GM21423 (cell line): ENCODE measurements around the gene RACGAP1.

Source experiments
- ATAC-seq: cut with Tn5 transposase; IDR thresholded peaks from one replicate; pipeline ENCODE4 v1.9.1; 2021; ENCODE audit warnings: mild to moderate bottlenecking, moderate library complexity; ENCODE audit not compliant: unreplicated experiment

Gene RACGAP1

DNA sequence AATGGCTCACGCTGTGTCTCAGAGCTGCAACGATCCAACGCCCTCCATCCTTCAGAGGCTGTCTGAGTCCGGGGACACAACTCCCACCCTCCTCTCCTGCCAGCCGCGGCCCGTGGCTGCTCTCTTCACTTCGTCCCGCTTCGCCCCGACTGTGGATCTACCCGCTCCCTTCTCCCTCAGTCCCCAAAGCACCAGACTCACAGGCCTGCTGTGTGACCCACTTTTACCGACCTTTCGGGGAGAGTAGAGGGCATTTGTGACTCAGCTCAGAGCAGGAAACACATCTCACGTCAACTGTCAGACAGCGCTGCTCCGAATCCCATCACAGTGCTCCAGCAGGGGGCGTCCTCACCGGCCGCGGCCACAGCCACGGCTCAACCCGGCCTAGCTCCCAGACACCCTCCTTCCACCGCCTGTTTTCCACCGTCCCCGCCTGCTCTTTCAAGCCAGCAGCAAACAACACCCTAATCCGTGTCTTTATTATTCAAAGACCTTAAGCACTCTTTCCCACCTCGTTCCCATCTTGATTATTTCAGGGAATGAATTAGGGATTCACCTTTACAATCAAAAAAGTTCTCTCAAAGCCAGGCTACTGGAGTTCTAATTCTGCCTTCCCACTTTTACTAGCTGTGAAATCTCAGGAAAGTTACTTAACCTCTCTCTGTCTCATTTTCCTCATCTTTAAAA lies 79.8 kb downstream of the RACGAP1 start:
- ATAC-seq, result peak; percentile 85

DNA sequence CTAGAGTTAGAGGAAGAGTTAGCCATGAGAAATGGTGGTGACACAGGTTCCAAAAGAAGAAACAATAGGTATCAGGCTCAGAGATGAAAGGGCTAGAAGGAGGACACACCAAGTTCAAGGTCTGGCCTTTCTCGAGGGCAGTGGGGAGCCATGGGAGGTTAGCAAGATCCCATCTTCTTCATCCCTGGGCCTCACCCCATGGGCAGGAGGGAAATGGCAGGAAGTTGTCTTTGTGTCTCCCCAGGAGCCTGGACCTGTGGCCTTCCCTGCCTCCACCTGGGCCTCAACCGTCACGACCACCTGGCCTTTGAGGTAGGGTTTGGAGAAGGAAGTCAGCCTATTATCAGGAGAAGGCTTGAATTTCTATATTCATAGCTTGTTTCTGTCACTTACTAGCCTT lies 80.6 kb downstream of the RACGAP1 start:
- no peak for ATAC-seq

DNA sequence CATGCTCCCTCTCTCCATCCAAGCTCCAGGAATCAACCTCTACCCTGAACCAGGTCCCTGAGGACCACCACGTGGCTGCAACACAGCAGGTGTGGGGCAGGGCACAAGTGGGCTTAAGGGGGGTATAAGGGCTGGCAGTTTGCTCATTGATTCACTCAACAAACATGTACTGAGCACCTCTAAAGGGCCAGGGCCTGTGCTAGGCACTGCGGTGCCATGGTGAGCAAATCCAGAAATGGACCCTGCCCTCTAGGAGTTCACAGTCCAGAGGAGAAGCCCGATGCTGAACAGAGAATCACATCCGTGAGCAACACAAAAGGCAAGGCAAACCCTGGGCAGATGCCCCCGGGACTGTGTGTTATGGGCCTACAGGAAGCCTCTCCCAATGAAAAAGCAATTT lies 81.2 kb downstream of the RACGAP1 start:
- no peak for ATAC-seq

DNA sequence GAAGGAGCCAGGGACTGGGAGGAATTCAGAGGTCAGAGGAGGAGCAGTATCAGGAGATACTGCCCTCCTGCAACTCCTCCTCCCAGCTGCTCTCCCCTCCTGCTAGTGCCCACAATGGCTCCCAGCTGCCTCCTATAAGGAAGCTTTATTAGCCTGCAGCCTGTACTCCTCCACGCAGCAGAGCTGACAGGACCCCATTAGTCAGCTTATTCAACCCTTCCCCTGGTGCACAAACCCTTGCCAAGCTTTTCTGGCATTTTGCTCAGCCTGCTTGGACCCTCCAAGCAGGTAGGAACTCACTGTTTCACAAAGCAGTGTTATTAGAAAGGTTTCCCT lies 81.7 kb downstream of the RACGAP1 start:
- ATAC-seq, result no peak

DNA sequence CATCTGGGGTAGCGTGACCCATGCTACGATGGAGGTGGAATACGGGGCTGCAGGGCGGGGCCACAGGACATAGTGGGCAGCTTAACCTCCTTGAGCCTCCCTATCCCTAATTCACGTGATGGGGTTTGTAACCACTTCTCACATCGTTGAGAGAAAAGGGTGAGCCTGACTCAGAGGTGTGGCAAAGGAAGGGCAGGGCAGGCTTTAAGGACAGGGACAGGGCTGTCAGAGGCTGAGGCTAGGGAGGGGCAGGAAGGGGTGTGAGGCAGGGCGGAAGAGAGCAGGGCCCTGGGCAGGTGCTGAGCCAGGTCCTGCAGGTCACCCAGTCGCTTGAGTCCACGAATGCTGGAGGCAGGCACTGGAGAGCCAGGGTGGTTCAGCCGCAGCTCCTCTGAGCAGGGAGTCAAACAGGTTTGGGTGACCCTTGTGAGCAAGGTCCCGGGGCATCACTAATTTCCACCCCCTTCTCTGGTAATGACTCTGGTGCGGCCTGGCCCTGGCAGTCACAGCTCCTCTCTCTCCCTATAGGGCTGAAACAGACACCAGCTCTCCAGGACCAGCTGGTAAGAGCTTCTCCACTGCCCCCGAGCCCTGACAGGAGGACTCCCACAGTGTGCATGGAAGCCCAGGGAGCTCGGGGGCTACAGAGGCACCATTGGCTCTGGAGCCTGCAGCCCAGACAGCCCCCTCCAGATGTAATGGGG lies 82.2 kb downstream of the RACGAP1 start:
- no peak for ATAC-seq

DNA sequence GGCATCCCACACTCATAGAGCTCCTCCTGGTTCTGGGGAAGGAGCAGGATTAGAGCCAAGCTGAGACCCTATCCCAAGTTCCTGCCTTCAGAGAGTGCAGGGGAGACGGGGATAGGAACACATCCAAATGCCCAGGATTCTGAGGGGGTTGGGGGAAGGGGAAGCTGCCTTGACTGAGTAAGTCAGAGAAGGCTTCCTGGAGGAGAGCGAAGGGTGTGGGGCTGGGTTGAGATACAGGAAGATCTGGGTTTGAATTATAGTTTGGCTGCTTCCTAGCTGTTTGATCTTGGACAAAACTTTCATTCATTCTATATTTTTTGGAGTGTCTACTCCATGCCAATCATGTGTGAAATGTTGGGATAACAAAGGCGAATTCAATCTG lies 82.8 kb downstream of the RACGAP1 start:
- no peak for ATAC-seq

DNA sequence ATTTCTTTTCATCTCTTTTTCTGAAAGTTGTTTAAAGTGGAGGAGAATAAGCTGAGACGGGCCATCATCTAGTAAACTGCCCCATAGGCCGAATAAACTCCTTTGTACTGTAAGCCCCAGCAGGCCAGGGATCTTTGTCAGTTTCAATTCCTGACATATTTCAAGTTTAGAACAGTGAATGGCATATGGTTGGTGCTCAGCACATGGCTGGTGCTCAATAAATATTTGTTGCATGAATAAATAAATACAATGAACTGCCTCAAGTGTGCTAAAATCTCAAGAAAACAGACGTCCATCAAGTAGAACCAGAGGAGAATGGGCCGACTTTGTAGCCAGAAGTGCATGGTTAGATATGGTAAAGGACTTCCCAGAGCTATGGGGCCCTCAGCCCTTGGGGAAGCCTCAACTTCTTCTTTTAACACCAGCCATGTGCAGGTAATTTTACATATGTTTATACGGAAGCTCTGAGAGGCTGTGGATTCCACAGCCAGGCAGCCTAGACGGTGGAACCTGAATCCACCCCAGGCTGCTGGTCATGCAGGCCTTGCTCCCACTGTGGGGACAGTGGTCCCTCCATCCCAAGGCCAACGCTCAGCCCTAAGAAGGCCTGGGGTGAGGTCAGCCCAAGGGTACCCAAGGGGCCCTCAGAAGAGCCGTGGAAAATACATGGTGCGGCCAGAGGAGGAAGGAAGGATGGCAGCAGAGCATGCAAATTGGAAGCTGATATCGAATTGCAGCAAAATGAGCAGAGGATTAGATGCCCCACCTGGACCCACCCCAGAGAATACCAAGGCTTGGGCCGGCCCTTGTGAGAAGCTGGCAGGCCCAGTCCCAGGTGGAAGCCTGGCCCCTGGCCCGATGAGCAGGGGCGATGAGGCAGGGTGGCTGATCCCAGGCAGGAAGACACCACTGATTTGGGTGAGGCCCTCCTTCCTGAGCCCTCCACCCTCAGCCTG lies 83.5 kb downstream of the RACGAP1 start:
- no peak for ATAC-seq

DNA sequence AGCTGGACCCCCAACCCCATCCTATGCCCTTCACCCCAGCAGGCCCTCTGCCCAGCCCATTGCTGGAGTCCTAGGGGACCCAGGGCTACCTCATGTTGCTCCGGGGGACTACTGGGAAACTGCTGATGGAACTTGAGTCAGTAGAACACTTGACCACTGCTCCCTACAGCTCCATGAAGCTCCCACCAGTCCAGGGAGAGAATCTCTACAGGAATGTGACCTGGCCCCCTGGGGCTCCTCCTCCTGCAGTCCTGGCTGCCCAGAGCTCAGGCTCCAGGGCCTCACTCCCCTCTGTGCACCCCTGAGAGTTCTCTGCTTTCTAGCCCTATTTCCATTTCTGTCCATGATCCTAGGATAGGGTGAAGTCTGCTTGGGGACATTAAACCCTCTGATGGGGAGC lies 85.6 kb downstream of the RACGAP1 start:
- ATAC-seq, result no peak

DNA sequence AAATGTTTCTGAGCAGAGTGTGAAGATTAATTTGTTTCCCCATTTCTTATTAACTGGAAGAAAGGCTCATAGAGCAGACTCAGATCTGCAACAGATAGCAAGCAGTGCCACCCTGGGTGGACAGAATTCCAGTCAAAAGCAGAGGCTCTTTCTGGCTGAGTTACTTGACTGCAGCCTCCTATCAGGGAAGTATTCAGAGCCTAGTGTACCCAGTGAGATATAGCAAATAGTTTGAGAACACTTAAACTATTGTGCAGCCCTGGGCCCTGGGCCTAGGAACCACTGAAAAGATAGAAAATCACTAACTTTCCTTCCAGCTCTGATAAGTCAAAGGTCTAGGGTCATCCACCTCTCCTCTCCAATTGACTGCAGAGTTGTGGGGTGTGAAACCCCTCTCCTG lies 86.0 kb downstream of the RACGAP1 start:
- no peak for ATAC-seq
